AG09319 (cell line): ENCODE data around the gene TRPC4.

Experiments
- DNase-seq: peaks from one replicate; pipeline ENCODE4 v3.0.0-alpha.2; 2010; ENCODE audit warnings: low read depth; ENCODE audit errors: extremely low read depth
- TF ChIP-seq, protein P1 (sequence below): IDR thresholded peaks from 2 replicates; pipeline ENCODE4 v1.5.1; 2011; ENCODE audit warnings: low read depth, mild to moderate bottlenecking, inconsistent platforms, low read length, moderate library complexity

TRPC4 gene

GRCh38 chr13:37791699-37792098 lies 77.9 kb downstream of the TRPC4 start:
- TF ChIP-seq, protein P1, sequence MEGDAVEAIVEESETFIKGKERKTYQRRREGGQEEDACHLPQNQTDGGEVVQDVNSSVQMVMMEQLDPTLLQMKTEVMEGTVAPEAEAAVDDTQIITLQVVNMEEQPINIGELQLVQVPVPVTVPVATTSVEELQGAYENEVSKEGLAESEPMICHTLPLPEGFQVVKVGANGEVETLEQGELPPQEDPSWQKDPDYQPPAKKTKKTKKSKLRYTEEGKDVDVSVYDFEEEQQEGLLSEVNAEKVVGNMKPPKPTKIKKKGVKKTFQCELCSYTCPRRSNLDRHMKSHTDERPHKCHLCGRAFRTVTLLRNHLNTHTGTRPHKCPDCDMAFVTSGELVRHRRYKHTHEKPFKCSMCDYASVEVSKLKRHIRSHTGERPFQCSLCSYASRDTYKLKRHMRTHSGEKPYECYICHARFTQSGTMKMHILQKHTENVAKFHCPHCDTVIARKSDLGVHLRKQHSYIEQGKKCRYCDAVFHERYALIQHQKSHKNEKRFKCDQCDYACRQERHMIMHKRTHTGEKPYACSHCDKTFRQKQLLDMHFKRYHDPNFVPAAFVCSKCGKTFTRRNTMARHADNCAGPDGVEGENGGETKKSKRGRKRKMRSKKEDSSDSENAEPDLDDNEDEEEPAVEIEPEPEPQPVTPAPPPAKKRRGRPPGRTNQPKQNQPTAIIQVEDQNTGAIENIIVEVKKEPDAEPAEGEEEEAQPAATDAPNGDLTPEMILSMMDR = no peak
- DNase-seq = no peak

- TF ChIP-seq, protein P1 = no peak
- DNase-seq = no peak
Observed at GRCh38 chr13:37788346-37788745, 81.2 kb downstream of the TRPC4 start.

DNA sequence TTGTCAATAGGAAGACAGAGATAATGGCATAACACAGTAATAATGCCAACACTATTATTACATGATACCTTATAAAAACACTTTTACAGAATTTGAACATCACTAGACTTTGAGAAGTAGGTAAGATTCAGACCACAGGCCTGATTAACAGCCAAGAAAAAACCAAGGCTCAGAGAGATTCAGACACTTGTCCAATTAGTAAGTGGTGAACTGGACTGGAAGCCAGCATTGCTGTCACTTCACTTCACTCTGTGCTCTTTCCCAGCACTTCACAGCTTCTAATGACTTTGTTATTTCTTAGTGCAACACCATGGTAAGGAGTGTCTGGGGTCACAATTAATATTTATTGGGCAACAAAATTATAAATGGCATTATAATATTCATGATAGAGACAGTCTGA lies 91.9 kb downstream of the TRPC4 start:
- TF ChIP-seq, protein P1 = no peak
- DNase-seq = no peak

DNA sequence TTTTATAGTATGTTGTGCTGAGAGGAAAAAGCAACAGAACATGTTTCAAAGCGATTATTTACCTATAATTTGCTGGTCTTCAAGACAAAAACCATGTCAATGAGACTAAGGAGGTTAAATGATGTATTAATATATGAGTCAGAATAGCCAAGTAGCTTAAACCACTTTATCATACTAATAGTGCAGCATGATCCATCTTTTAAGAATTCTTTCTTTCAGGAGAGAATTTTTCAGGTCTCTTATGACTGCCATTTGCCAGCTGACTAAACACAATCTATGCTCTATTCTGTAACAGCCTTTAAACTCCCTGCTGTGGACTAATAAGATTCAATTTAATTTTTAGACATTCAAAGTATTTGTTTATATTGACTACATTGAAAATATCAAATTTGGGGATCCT lies 93.7 kb downstream of the TRPC4 start:
- TF ChIP-seq, protein P1 = no peak
- DNase-seq = no peak

- no peak for DNase-seq
- TF ChIP-seq, protein P1 = no peak
Observed at GRCh38 chr13:37772644-37773043, 96.9 kb downstream of the TRPC4 start.

DNA sequence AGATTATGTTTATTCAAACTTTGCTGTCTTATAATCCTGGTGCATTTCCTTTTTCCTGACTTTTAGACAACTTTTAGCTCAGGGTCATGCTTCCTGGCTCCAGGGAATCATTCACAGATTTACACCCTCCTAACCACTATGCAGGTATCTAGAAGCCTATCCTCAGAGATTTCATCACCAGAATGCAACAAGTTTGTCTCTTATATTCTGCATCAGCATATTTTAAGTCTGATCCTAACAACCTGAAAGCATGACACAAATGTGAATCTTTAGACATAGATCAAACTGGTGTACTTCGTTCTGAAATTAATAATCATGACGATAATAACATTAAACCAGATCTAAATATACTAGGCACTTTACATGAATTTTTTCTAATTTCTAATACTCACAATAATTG lies 100.0 kb downstream of the TRPC4 start:
- TF ChIP-seq, protein P1 = no peak
- DNase-seq = no peak

GRCh38 chr13:37769078-37769477 lies 100.5 kb downstream of the TRPC4 start:
- DNase-seq = no peak
- TF ChIP-seq, protein P1 = peak; percentile 7; the same call in 1 of the 2 replicates

DNA sequence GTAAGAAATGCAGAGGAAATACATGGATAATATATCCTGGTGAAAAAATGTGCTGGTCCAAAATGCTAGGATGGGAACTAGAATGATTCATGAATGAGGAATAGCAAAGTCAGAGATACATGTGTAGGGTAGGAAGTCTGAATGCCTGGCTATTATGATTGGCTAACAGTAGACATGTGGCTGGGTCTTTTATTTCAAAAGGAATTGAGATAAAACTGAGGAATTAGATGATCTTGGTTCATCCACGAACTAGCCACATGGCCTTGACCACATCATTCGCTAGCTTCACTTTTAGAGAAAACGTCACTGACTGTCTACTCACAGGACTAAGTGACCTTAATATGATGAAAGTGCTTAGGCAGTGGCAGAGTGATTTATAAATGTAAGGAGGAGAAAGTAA lies 103.1 kb downstream of the TRPC4 start:
- no peak for DNase-seq

More for the DNA sequence above, 103.1 kb downstream of the TRPC4 start:
- TF ChIP-seq, protein P1 = no peak
